AG04450 (cell line): ENCODE measurements around the gene GUCD1. TPM values are rescaled to one million over a fixed set of nuclear protein-coding genes. Genes with fewer than 3 reads are reported as not detected.

Experiments used
- CTCF ChIA-PET: fragments of 300-600, 350-600 bp; formaldehyde crosslinking; extraction: SDS; loops from one replicate; lab custom pipeline; 2022; ENCODE audit warnings: antibody characterized with exemption, inconsistent platforms; lab: Charles Lee
- POLR2A ChIA-PET: fragments of 350-600 bp; formaldehyde crosslinking; extraction: SDS; loops from one replicate; lab custom pipeline; 2021; ENCODE audit warnings: antibody characterized with exemption, inconsistent platforms; lab: Yijun Ruan, JAX
- DNase-seq: peaks from one replicate; pipeline ENCODE4 v3.0.0-alpha.2; 2011; ENCODE audit warnings: low read depth, low spot score
- H3K27ac ChIP-seq: one replicate; pipeline ENCODE4 v1.5.1; 2012; ENCODE audit warnings: low read depth, low read length, control low read depth
- H3K27me3 ChIP-seq: one replicate; pipeline ENCODE4 v1.6.0; 2012; ENCODE audit warnings: low read length; ENCODE audit not compliant: control insufficient read depth, insufficient read depth
- H3K4me3 ChIP-seq: 2 replicates; pipeline ENCODE4 v1.5.1; 2011; ENCODE audit warnings: mild to moderate bottlenecking, low read depth, low read length, control low read depth
- H3K9me3 ChIP-seq: 2 replicates; pipeline ENCODE4 v1.5.1; 2012; ENCODE audit warnings: low read length; ENCODE audit not compliant: control insufficient read depth, insufficient read depth
- CTCF ChIP-seq: IDR thresholded peaks from 2 replicates; pipeline ENCODE4 v1.5.1; 2011; ENCODE audit warnings: low read depth, low read length, control low read depth, inconsistent platforms
- polyA plus RNA-seq: library from polyadenylated mRNA; depleted of rRNA; stranded (reverse); fragments of >200 nt; gene quantifications from 2 replicates; pipeline ENCODE4 v1.2.3, GENCODE V29; 2011

Gene GUCD1
- polyA plus RNA-seq, 1 experiment, result 52.1 TPM

- Histone ChIP-seq H3K27me3 (peaks cover 8% of the 10 kb centered on the region), H3K4me3 (no peak overlapping the region), H3K27ac (no peak overlapping the region), H3K9me3 (no peaks in the 10 kb centered on the region)
- POLR2A ChIA-PET, result no interaction called here
- no peak for TF ChIP-seq CTCF
- CTCF ChIA-PET, result no interaction called here
- DNase-seq, result no peak
These were observed 35.4 kb downstream of the GUCD1 start for GRCh38 chr22:24519496-24519895.

- no peak for DNase-seq
- Histone ChIP-seq H3K27me3 (peaks cover 13% of the 10 kb centered on the region), H3K27ac (no peak overlapping the region), H3K4me3 (no peak overlapping the region), H3K9me3 (no peaks in the 10 kb centered on the region)
- POLR2A ChIA-PET, result interaction anchor here (0.6 kb wide), 1 partner anchor 14 kb away, joined by 6 read pairs; no protein-coding TSS in a partner anchor
- no peak for TF ChIP-seq CTCF
- CTCF ChIA-PET, result no interaction called here
These were observed 36.0 kb downstream of the GUCD1 start for GRCh38 chr22:24518771-24519485.

- H3K27me3 ChIP-seq, result peaks cover 13% of the 10 kb centered on the region
- no peaks in the 10 kb centered on the region for H3K9me3 ChIP-seq
- TF ChIP-seq CTCF, result no peak
- H3K27ac ChIP-seq, result no peak overlapping the region
- DNase-seq, result no peak
- ChIA-PET CTCF (no interaction called here), POLR2A (interaction anchor here (0.6 kb wide), 1 partner anchor 15 kb away, joined by 6 read pairs; no protein-coding TSS in a partner anchor)
- no peak overlapping the region for H3K4me3 ChIP-seq
These were observed 36.7 kb downstream of the GUCD1 start for GRCh38 chr22:24518228-24518627.

- POLR2A ChIA-PET, result no interaction called here
- no peak overlapping the region for H3K27ac ChIP-seq
- no peak overlapping the region for H3K4me3 ChIP-seq
- CTCF ChIA-PET, result no interaction called here
- TF ChIP-seq CTCF, result no peak
- DNase-seq, result no peak
- peaks cover 13% of the 10 kb centered on the region for H3K27me3 ChIP-seq
- no peaks in the 10 kb centered on the region for H3K9me3 ChIP-seq
These were observed 37.5 kb downstream of the GUCD1 start for GRCh38 chr22:24517446-24517845.

GRCh38 chr22:24516301-24516737 is 38.6 kb downstream of the GUCD1 start:
- Histone ChIP-seq H3K27ac (peak overlapping the region; percentile 75), H3K4me3 (peak overlapping the region; percentile 37; the same call in 1 of the 2 replicates), H3K9me3 (no peaks in the 10 kb centered on the region), H3K27me3 (peaks cover 13% of the 10 kb centered on the region)
- DNase-seq, result peak; percentile 82
- CTCF ChIA-PET, result no interaction called here
- POLR2A ChIA-PET, result interaction anchor here (0.6 kb wide), 1 partner anchor 994 kb away, joined by 3 read pairs; no protein-coding TSS in a partner anchor
- TF ChIP-seq CTCF, result peak; percentile 31
